Loucy (cell line): ENCODE measurements around the gene CUX1.

ENCODE experiments used
- EZH2phosphoT487 ChIP-seq: fragments of 200-600 bp; IDR thresholded peaks from 2 replicates; pipeline ENCODE4 v1.6.1; 2018; ENCODE audit warnings: antibody characterized with exemption, mild to moderate bottlenecking, moderate library complexity, borderline replicate concordance
- TF ChIP-seq, protein P1 (sequence below): fragments of 200-600 bp; sonication (generic); conservative IDR thresholded peaks from 2 replicates; pipeline ENCODE4 v1.5.1; 2014; ENCODE audit warnings: mild to moderate bottlenecking, antibody characterized with exemption, low read length

GRCh38 chr7:101829821-101830220, 12.4 kb downstream of the CUX1 start:
- TF ChIP-seq, protein P1, sequence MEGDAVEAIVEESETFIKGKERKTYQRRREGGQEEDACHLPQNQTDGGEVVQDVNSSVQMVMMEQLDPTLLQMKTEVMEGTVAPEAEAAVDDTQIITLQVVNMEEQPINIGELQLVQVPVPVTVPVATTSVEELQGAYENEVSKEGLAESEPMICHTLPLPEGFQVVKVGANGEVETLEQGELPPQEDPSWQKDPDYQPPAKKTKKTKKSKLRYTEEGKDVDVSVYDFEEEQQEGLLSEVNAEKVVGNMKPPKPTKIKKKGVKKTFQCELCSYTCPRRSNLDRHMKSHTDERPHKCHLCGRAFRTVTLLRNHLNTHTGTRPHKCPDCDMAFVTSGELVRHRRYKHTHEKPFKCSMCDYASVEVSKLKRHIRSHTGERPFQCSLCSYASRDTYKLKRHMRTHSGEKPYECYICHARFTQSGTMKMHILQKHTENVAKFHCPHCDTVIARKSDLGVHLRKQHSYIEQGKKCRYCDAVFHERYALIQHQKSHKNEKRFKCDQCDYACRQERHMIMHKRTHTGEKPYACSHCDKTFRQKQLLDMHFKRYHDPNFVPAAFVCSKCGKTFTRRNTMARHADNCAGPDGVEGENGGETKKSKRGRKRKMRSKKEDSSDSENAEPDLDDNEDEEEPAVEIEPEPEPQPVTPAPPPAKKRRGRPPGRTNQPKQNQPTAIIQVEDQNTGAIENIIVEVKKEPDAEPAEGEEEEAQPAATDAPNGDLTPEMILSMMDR: no peak
- TF ChIP-seq EZH2phosphoT487: no peak
